GM10266 (cell line): ENCODE results near the gene CACUL1.
"Not testable (repeated sequence)": the region's sequence is repeated elsewhere in the genome, so short reads cannot be mapped to it uniquely, and the experiment has no call there.

Source experiments
- DNase-seq: peaks from one replicate; pipeline ENCODE4 v3.0.0; 2012; ENCODE audit errors: extremely low spot score
- TF ChIP-seq, protein P1 (sequence below): IDR thresholded peaks from 2 replicates; pipeline ENCODE4 v1.5.1; 2012; ENCODE audit warnings: mild to moderate bottlenecking, low read depth; ENCODE audit not compliant: control insufficient read depth, insufficient read depth; ENCODE audit errors: missing control alignments

Gene CACUL1

GRCh38 chr10:118667732-118668131 lies 87.0 kb downstream of the CACUL1 start:
- TF ChIP-seq, protein P1, sequence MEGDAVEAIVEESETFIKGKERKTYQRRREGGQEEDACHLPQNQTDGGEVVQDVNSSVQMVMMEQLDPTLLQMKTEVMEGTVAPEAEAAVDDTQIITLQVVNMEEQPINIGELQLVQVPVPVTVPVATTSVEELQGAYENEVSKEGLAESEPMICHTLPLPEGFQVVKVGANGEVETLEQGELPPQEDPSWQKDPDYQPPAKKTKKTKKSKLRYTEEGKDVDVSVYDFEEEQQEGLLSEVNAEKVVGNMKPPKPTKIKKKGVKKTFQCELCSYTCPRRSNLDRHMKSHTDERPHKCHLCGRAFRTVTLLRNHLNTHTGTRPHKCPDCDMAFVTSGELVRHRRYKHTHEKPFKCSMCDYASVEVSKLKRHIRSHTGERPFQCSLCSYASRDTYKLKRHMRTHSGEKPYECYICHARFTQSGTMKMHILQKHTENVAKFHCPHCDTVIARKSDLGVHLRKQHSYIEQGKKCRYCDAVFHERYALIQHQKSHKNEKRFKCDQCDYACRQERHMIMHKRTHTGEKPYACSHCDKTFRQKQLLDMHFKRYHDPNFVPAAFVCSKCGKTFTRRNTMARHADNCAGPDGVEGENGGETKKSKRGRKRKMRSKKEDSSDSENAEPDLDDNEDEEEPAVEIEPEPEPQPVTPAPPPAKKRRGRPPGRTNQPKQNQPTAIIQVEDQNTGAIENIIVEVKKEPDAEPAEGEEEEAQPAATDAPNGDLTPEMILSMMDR = no peak
- no peak for DNase-seq

- TF ChIP-seq, protein P1 = no peak
- no peak for DNase-seq
These were observed 88.4 kb downstream of the CACUL1 start for GRCh38 chr10:118666350-118666749.

DNA sequence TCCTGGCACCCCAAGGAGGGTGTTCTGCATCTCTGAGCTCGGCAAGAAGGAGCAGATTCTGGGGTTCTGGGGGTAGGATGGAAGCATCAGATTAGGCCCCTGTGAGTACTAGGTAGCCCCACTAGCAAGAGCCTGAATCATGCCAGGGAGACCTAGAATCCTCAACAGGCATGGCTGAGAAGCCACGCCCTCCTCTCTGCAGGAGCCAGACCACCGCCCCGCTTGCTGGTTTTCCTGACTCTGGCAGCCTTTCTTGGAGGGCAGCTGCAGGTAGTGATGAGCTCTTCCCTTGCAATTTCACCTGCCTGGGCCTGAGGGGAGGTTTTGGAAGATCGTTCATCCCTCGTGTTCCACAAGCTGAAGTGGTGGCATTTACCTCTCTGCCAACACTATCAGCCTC lies 90.4 kb downstream of the CACUL1 start:
- no peak for DNase-seq
- TF ChIP-seq, protein P1 = no peak

- no peak for DNase-seq
- TF ChIP-seq, protein P1 = no peak
These were observed 91.6 kb downstream of the CACUL1 start for GRCh38 chr10:118663176-118663575.

- TF ChIP-seq, protein P1 = no peak
These were observed 92.3 kb downstream of the CACUL1 start for GRCh38 chr10:118662228-118663035.

GRCh38 chr10:118658762-118659161 lies 96.0 kb downstream of the CACUL1 start:
- DNase-seq = no peak
- TF ChIP-seq, protein P1 = no peak

More at GRCh38 chr10:118662228-118663035, 92.3 kb downstream of the CACUL1 start:
- DNase-seq = no peak

DNA sequence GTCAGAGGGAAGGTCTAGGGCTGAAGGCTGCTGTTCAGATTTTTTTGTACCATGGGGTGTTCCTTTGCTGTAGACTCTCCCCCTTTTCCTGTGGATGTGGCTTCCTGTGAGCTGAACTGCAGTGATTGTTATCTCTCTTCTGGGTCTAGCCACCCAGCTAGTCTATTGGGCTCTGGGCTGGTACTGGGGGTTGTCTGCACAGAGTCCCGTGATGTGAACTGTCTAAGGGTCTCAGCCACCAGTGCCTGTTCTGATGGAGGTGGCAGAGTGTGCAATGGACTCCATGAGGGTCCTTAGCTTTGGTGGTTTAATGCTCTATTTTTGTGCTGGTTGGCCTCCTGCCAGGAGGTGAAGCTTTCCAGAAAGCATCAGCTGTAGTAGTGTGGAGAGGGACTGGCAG lies 96.6 kb downstream of the CACUL1 start:
- DNase-seq = not testable (repeated sequence)

GRCh38 chr10:118645294-118645693 lies 109.5 kb downstream of the CACUL1 start:
- not testable (repeated sequence) for DNase-seq
